Measurements from ENCODE around the gene RPTOR. TPM values are rescaled to one million over a fixed set of nuclear protein-coding genes. Genes with fewer than 3 reads are reported as not detected.

The RPTOR gene
- total and polyA plus RNA-seq, 10 of the 15 experiments (the other 5 are each of a cell fraction or from before 2014, with no cell fraction given), result 0.18 to 32.1 (median 7.8) TPM

DNA sequence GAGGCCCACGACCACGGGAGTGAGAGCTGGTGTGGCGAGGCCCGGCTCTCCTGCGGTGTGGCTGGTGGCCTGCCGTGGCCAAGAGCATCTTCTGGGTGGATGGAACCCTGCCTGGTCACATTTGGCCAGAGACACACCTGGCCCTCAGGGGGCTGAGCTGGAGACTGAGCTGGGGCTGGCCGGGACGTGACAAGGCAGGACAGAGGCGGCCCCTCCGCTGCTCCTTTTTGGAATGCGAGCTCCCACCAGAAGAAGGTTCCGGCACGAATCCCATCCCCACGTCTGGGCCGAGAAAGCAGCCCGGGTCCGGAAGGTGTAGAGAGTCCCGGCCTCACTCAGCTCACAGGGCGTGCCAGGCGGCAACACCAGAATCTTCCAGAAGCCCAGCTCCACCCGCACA lies 421.0 kb downstream of the RPTOR start (continued):
- no peak for TF ChIP-seq CUX1 (IDR thresholded peaks at IDR 0.05; ENCODE audit: insufficient replicate concordance, low read depth, low read length)
- TF ChIP-seq STAT3 (IDR thresholded peaks at IDR 0.05; ENCODE audit: low read depth, low read length), result no peak
- TF ChIP-seq HDAC6 (IDR thresholded peaks at IDR 0.05; ENCODE audit: unreplicated experiment), result no peak
- TF ChIP-seq RAD21 (IDR thresholded peaks at IDR 0.05; ENCODE audit: insufficient read depth, low read depth, low read length), result no peak
- TF ChIP-seq SMAD5 (IDR thresholded peaks at IDR 0.05; ENCODE audit: low read depth), result no peak

GRCh38 chr17:80967404-80967872 lies 422.8 kb downstream of the RPTOR start:
- Histone ChIP-seq H3K9me3 (replicated peaks; ENCODE audit: control insufficient read depth, insufficient read depth, low read length) (no peaks in the 10 kb centered on the region), H4K20me1 (ENCODE audit: control insufficient read depth, insufficient read depth) (no peaks in the 10 kb centered on the region), H3K36me3 (ENCODE audit: control insufficient read depth in 2 of 2, insufficient read depth in 2 of 2, low read length in 1 of 2) (no peaks in the 10 kb centered on the region), H3K4me1 (ENCODE audit: control insufficient read depth, insufficient read depth, low read length) (no peaks in the 10 kb centered on the region), H3K79me2 (ENCODE audit: control insufficient read depth, insufficient read depth, low read length) (no peaks in the 10 kb centered on the region), H3K9ac (ENCODE audit: control insufficient read depth, insufficient read depth, low read length) (no peak overlapping the region), H3K4me3 (no peak overlapping the region), H3K27me3 (replicated peaks in 1 of 2; ENCODE audit: control insufficient read depth in 2 of 2, insufficient read depth in 2 of 2, low read length in 1 of 2) (no peaks in the 10 kb centered on the region), H3K27ac (ENCODE audit: control insufficient read depth, insufficient read depth) (no peak overlapping the region), H2AFZ (ENCODE audit: control insufficient read depth, low read depth, low read length) (no peak overlapping the region), H3K4me2 (ENCODE audit: control insufficient read depth, insufficient read depth) (no peak overlapping the region)
- RAD21 ChIA-PET (ENCODE audit: unreplicated experiment), result no interaction called here
- SMC1A ChIA-PET (ENCODE audit: uncharacterized antibody, unreplicated experiment), result no interaction called here
- CTCF ChIA-PET, result no interaction called here
- DNase-seq (ENCODE audit: low read depth, low spot score) (no peak), ATAC-seq (no peak), FAIRE-seq (no peak)
- no TSS peak for BruUV-seq (replicated peaks)
- POLR2A ChIA-PET, result no interaction called here
- in situ Hi-C loops (cut with MboI), result no loop called here
- intact Hi-C loops (cut with micrococcal nuclease; ENCODE audit: unreplicated experiment), result no loop called here
- WGBS (ENCODE audit: insufficient coverage, insufficient replicate concordance, low lambda C conversion rate, missing lambda C conversion rate), result 94% methylated on average over 18 of the region's 19 CpGs
- TF ChIP-seq SP1 (IDR thresholded peaks at IDR 0.05; ENCODE audit: low read depth, low read length) (no peak), JUND (IDR thresholded peaks at IDR 0.05; ENCODE audit: low read depth, low read length) (no peak), SIN3A (IDR thresholded peaks at IDR 0.05; ENCODE audit: low read depth, low read length) (no peak), USF2 (IDR thresholded peaks at IDR 0.05; ENCODE audit: borderline replicate concordance, low read depth, low read length) (no peak), ZNF217 (IDR thresholded peaks at IDR 0.05) (no peak)
- TF ChIP-seq, protein P1, sequence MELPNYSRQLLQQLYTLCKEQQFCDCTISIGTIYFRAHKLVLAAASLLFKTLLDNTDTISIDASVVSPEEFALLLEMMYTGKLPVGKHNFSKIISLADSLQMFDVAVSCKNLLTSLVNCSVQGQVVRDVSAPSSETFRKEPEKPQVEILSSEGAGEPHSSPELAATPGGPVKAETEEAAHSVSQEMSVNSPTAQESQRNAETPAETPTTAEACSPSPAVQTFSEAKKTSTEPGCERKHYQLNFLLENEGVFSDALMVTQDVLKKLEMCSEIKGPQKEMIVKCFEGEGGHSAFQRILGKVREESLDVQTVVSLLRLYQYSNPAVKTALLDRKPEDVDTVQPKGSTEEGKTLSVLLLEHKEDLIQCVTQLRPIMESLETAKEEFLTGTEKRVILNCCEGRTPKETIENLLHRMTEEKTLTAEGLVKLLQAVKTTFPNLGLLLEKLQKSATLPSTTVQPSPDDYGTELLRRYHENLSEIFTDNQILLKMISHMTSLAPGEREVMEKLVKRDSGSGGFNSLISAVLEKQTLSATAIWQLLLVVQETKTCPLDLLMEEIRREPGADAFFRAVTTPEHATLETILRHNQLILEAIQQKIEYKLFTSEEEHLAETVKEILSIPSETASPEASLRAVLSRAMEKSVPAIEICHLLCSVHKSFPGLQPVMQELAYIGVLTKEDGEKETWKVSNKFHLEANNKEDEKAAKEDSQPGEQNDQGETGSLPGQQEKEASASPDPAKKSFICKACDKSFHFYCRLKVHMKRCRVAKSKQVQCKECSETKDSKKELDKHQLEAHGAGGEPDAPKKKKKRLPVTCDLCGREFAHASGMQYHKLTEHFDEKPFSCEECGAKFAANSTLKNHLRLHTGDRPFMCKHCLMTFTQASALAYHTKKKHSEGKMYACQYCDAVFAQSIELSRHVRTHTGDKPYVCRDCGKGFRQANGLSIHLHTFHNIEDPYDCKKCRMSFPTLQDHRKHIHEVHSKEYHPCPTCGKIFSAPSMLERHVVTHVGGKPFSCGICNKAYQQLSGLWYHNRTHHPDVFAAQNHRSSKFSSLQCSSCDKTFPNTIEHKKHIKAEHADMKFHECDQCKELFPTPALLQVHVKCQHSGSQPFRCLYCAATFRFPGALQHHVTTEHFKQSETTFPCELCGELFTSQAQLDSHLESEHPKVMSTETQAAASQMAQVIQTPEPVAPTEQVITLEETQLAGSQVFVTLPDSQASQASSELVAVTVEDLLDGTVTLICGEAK (IDR thresholded peaks at IDR 0.05; ENCODE audit: borderline replicate concordance), result no peak
- TF ChIP-seq, protein P2, sequence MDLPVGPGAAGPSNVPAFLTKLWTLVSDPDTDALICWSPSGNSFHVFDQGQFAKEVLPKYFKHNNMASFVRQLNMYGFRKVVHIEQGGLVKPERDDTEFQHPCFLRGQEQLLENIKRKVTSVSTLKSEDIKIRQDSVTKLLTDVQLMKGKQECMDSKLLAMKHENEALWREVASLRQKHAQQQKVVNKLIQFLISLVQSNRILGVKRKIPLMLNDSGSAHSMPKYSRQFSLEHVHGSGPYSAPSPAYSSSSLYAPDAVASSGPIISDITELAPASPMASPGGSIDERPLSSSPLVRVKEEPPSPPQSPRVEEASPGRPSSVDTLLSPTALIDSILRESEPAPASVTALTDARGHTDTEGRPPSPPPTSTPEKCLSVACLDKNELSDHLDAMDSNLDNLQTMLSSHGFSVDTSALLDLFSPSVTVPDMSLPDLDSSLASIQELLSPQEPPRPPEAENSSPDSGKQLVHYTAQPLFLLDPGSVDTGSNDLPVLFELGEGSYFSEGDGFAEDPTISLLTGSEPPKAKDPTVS (IDR thresholded peaks at IDR 0.05; ENCODE audit: low read depth, low read length), result no peak
